Ishikawa (cell line): ENCODE results near the gene CEP104.
A peak's percentile ranks its signal among the peaks of the same experiment; 100 is the strongest.

Source experiments
- CEBPB ChIP-seq: IDR thresholded peaks from 2 replicates; pipeline ENCODE4 v1.6.1; 2012
- CREB1 ChIP-seq: IDR thresholded peaks from 2 replicates; pipeline ENCODE4 v1.6.1; 2012; ENCODE audit warnings: low read depth
- EP300 ChIP-seq: IDR thresholded peaks from 2 replicates; pipeline ENCODE4 v1.6.1; 2012; ENCODE audit warnings: borderline replicate concordance
- MAX ChIP-seq: IDR thresholded peaks from 2 replicates; pipeline ENCODE4 v1.6.1; 2012
- NFIC ChIP-seq: IDR thresholded peaks from 2 replicates; pipeline ENCODE4 v1.6.1; 2012
- RAD21 ChIP-seq: IDR thresholded peaks from 2 replicates; pipeline ENCODE4 v1.6.1; 2012; ENCODE audit warnings: low read depth
- REST ChIP-seq: IDR thresholded peaks from 2 replicates; pipeline ENCODE4 v1.6.1; 2012; ENCODE audit warnings: low read depth, mild to moderate bottlenecking
- TAF1 ChIP-seq: IDR thresholded peaks from 2 replicates; pipeline ENCODE4 v1.6.1; 2012; ENCODE audit warnings: low read depth, mild to moderate bottlenecking
- TCF12 ChIP-seq: IDR thresholded peaks from 2 replicates; pipeline ENCODE4 v1.6.1; 2012; ENCODE audit warnings: low read depth
- TEAD4 ChIP-seq: IDR thresholded peaks from 2 replicates; pipeline ENCODE4 v1.6.1; 2012

GRCh38 chr1:3796215-3797061 is 60.6 kb downstream of the CEP104 start, which contains the start of gene LRRC47:
- TF ChIP-seq MAX (peak; percentile 85), REST (no peak), EP300 (no peak), CEBPB (no peak), CREB1 (peak; percentile 72), TAF1 (peak; percentile 95), TCF12 (peak; percentile 81), NFIC (peak; percentile 52), RAD21 (no peak), TEAD4 (no peak)
